Mesendoderm (in vitro differentiated cells): Measurements from ENCODE around the gene LYSMD1.
A peak's percentile ranks its signal among the peaks of the same experiment; 100 is the strongest.
"Not testable (repeated sequence)": the region's sequence is repeated elsewhere in the genome, so short reads cannot be mapped to it uniquely, and the experiment has no call there.

ENCODE experiments used
- DNase-seq: peaks from one replicate; pipeline ENCODE4 v3.0.0; 2013
- H2AK5ac ChIP-seq: 2 replicates; pipeline ENCODE4 v1.6.1; 2013; ENCODE audit warnings: low read length, inconsistent platforms
- H2BK120ac ChIP-seq: 2 replicates; pipeline ENCODE4 v1.6.1; 2013; ENCODE audit warnings: low read depth, mild to moderate bottlenecking, low read length, moderate library complexity, mixed read lengths
- H2BK15ac ChIP-seq: replicated peaks from 2 replicates; pipeline ENCODE4 v1.6.1; 2013; ENCODE audit warnings: low read depth, mild to moderate bottlenecking, moderate library complexity
- H2BK5ac ChIP-seq: 2 replicates; pipeline ENCODE4 v1.6.1; 2013; ENCODE audit warnings: low read length, inconsistent platforms
- H3K18ac ChIP-seq: 2 replicates; pipeline ENCODE4 v1.6.1; 2013; ENCODE audit warnings: mild to moderate bottlenecking, low read length, mixed read lengths
- H3K23ac ChIP-seq: one replicate; pipeline ENCODE4 v1.6.1; 2013; ENCODE audit warnings: low read length
- H3K27ac ChIP-seq: 2 replicates; pipeline ENCODE4 v1.5.1; 2013; ENCODE audit warnings: low read depth, mild to moderate bottlenecking, inconsistent platforms, low read length, moderate library complexity
- H3K27me3 ChIP-seq: 2 replicates; pipeline ENCODE4 v1.6.1; 2013; ENCODE audit warnings: low read length, control low read depth, mild to moderate bottlenecking, inconsistent platforms; ENCODE audit not compliant: insufficient read depth, poor library complexity
- H3K36me3 ChIP-seq: 2 replicates; pipeline ENCODE4 v1.6.1; 2013; ENCODE audit warnings: low read length, inconsistent platforms; ENCODE audit not compliant: control insufficient read depth, insufficient read depth
- H3K4ac ChIP-seq: one replicate; pipeline ENCODE4 v1.6.1; 2013; ENCODE audit warnings: low read depth, mild to moderate bottlenecking, low read length, moderate library complexity
- H3K4me1 ChIP-seq: 2 replicates; pipeline ENCODE4 v1.6.1; 2013; ENCODE audit warnings: low read depth, low read length, inconsistent platforms; ENCODE audit not compliant: control insufficient read depth
- H3K4me2 ChIP-seq: 2 replicates; pipeline ENCODE4 v1.6.1; 2013; ENCODE audit warnings: low read length
- H3K4me3 ChIP-seq: 2 replicates; pipeline ENCODE4 v1.5.1; 2013; ENCODE audit warnings: mild to moderate bottlenecking, low read length
- H3K56ac ChIP-seq: one replicate; pipeline ENCODE4 v1.6.1; 2013; ENCODE audit warnings: low read length
- H3K79me1 ChIP-seq: 2 replicates; pipeline ENCODE4 v1.6.1; 2013; ENCODE audit warnings: low read length, inconsistent platforms
- H3K79me2 ChIP-seq: 2 replicates; pipeline ENCODE4 v1.6.1; 2013; ENCODE audit warnings: mild to moderate bottlenecking, low read length; ENCODE audit not compliant: control insufficient read depth, insufficient read depth
- H3K9ac ChIP-seq: 2 replicates; pipeline ENCODE4 v1.6.1; 2013; ENCODE audit warnings: low read length, inconsistent platforms
- H4K5ac ChIP-seq: one replicate; pipeline ENCODE4 v1.6.1; 2013; ENCODE audit warnings: low read length
- H4K8ac ChIP-seq: one replicate; pipeline ENCODE4 v1.6.1; 2013; ENCODE audit warnings: low read depth, mild to moderate bottlenecking, control low read depth, low read length, moderate library complexity
- WGBS: extraction: QIAGEN DNeasy Blood & Tissue Kit; methylation state at CpG from one replicate; pipeline ENCODE4 v1.1.7; 2013; ENCODE audit warnings: low lambda C conversion rate, missing lambda C conversion rate; ENCODE audit not compliant: insufficient coverage; ENCODE audit errors: extremely low coverage; 5-methylcytosine and 5-hydroxymethylcytosine counted together

LYSMD1 gene

DNA sequence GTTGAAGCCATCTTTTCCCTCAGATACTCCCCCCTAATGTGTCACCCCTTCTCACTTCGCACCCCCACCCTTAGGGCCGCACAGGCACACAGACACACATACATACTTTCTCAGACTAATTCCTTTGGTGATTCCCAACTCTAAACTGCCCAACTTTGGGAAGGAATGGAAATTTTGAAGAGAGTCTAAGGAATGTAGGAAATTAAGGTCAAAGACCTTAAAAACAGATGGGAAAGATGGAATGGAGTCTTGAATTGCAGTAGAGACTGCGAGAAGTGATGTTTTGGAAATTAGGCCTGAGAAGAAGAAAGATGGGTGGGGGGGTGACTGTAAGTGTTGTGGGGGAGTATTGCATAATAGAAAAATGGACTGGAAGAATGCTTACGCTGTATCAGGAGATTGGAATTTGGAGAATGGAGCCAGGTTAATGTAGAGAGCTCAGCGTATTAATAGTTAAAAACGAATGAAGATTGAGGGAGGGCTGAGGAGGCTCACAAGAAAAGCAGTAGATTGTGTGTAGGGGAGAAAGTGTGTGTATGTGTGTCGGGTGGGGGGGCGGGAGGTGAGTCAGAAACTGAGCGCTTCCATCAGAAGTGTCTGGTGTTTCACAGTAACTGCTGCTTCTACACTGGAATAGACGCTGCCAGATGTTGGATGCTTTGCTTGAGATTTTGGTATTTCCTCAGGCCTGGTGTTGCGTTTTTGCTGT is 34.3 kb upstream of the LYSMD1 start:
- Histone ChIP-seq H2BK15ac (no peak overlapping the region), H3K9ac (peak overlapping the region; percentile 100), H3K23ac (peak overlapping the region; percentile 66), H3K36me3 (peaks cover 1% of the 10 kb centered on the region), H3K27me3 (no peaks in the 10 kb centered on the region), H2AK5ac (no peak overlapping the region), H4K8ac (no peak overlapping the region), H4K5ac (no peak overlapping the region), H3K4ac (no peak overlapping the region), H3K27ac (no peak overlapping the region), H3K18ac (no peak overlapping the region), H3K79me2 (peaks cover 56% of the 10 kb centered on the region), H3K4me3 (peak overlapping the region; percentile 98), H3K79me1 (peaks cover 2% of the 10 kb centered on the region), H2BK5ac (no peak overlapping the region), H2BK120ac (no peak overlapping the region), H3K4me1 (no peaks in the 10 kb centered on the region), H3K56ac (peak overlapping the region; percentile 100), H3K4me2 (peak overlapping the region; percentile 98)
- WGBS: no CpG with 5 or more reads among the region's 11 CpGs
- peak; percentile 46 for DNase-seq

DNA sequence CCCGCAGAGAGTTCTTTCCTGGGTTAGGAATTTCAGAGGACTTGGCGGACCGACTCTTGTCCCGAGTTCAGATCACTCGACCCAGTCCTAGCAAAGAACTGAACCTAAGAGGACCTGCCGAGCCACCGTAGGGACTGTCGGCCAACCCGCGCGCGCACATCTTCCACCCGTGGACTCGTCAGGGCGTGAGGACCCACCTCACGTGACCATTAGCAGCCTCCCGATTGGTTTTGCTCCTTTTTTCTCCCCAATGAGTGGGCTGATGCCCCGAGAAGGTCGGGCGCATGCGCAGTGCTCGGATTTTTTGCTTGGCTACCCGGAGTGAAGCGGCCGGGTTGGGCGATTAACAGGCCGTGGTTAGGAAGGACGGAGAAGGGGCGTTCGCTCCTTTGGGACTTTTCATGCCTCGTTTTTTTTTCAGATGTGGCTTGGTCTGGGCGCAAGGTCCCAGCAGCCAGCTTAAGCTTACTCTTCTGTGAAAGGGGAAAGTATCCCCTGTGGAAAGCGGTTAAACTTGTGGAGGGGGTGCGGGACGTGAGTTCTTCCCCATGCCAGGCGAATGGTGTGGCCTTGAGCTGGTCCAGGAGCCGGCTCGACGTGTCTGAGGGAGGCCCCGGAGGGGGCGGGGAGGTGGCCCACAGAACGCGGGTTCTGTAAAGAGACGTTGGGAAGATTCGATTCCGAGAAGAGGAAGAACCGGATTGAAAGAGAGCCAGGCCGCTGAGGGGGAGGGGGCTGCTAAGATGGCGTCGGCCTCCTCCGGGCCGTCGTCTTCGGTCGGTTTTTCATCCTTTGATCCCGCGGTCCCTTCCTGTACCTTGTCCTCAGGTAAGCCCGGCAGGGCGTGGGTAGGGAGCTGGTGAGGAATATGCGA is 32.8 kb upstream of the LYSMD1 start, which contains the start of gene PIP5K1A:
Gene PIP5K1A (plus strand): TSS at position 299 of the 874 bp plus-strand sequence. CDS start 445 bp downstream, at position 744.
- peak within 1 kb of the TSS; percentile 32 for H3K27ac ChIP-seq
- H3K4me2 ChIP-seq: peak within 1 kb of the TSS; percentile 98
- peak within 1 kb of the TSS; percentile 80 for H2BK5ac ChIP-seq
- no CpG with 5 or more reads among the region's 60 CpGs for WGBS
- DNase-seq: peak; percentile 98
- peak within 1 kb of the TSS; percentile 99 for H3K23ac ChIP-seq
- H3K56ac ChIP-seq: peak within 1 kb of the TSS; percentile 100
- H4K8ac ChIP-seq: no peak within 1 kb of the TSS
- peak within 1 kb of the TSS; percentile 100 for H3K9ac ChIP-seq
- H3K79me2 ChIP-seq: peaks cover 43% of the 10 kb centered on the region
- H3K36me3 ChIP-seq: no peaks in the 10 kb centered on the region
- H2AK5ac ChIP-seq: peak within 1 kb of the TSS; percentile 79
- no peak within 1 kb of the TSS for H4K5ac ChIP-seq
- no peaks in the 10 kb centered on the region for H3K27me3 ChIP-seq
- H3K79me1 ChIP-seq: peaks cover 2% of the 10 kb centered on the region
- peak within 1 kb of the TSS; percentile 98 for H3K4me3 ChIP-seq
- no peak within 1 kb of the TSS for H2BK15ac ChIP-seq
- no peaks in the 10 kb centered on the region for H3K4me1 ChIP-seq
- no peak within 1 kb of the TSS for H2BK120ac ChIP-seq
- peak within 1 kb of the TSS; percentile 63 for H3K18ac ChIP-seq
- H3K4ac ChIP-seq: peak within 1 kb of the TSS; percentile 89

GRCh38 chr1:151197863-151198253 is 32.2 kb upstream of the LYSMD1 start:
- WGBS: no CpG with 5 or more reads among the region's 10 CpGs
- Histone ChIP-seq H4K5ac (no peak overlapping the region), H3K9ac (peak overlapping the region; percentile 53), H3K79me2 (peaks cover 40% of the 10 kb centered on the region), H3K4me2 (peak overlapping the region; percentile 45), H2BK15ac (no peak overlapping the region), H3K36me3 (no peaks in the 10 kb centered on the region), H3K27ac (no peak overlapping the region), H3K79me1 (no peaks in the 10 kb centered on the region), H2BK5ac (no peak overlapping the region), H2AK5ac (no peak overlapping the region), H3K4ac (no peak overlapping the region), H4K8ac (no peak overlapping the region), H3K56ac (peak overlapping the region; percentile 61), H3K23ac (no peak overlapping the region), H3K4me1 (no peaks in the 10 kb centered on the region), H2BK120ac (no peak overlapping the region), H3K27me3 (no peaks in the 10 kb centered on the region), H3K4me3 (peak overlapping the region; percentile 33), H3K18ac (no peak overlapping the region)
- no peak for DNase-seq

DNA sequence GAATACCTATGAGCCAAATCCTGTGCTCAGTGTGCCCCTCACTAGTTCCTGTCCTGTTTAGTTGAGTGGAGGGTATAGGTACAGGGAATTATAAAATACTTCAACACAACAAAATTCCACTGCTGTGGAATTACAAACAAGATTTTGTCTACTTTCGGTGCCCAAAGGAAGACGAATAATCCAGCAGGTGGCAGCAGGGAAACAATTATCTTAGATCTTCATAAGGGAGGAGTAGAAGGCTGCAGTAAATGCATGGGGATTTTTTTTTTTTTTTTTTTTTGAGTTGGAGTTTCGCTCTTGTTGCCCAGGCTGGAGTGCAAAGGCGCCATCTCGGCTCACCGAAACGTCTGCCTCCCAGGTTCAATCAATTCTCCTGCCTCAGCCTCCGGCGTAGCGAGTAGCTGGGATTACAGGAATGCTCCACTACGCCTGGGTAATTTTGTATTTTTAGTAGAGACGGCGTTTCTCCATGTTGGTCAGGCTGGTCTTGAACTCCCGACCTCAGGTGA is 30.6 kb upstream of the LYSMD1 start:
- Histone ChIP-seq H3K27me3 (no peaks in the 10 kb centered on the region), H3K4me2 (no peak overlapping the region), H3K79me2 (peaks cover 25% of the 10 kb centered on the region), H2BK5ac (no peak overlapping the region), H3K4me1 (no peaks in the 10 kb centered on the region), H3K36me3 (no peaks in the 10 kb centered on the region), H3K18ac (no peak overlapping the region), H4K5ac (no peak overlapping the region), H2BK120ac (no peak overlapping the region), H3K27ac (no peak overlapping the region), H2BK15ac (no peak overlapping the region), H4K8ac (no peak overlapping the region), H3K9ac (no peak overlapping the region), H3K23ac (no peak overlapping the region), H3K4me3 (no peak overlapping the region), H2AK5ac (no peak overlapping the region), H3K79me1 (no peaks in the 10 kb centered on the region), H3K4ac (no peak overlapping the region), H3K56ac (no peak overlapping the region)
- WGBS: no CpG with 5 or more reads among the region's 14 CpGs
- peak; percentile 76 for DNase-seq

GRCh38 chr1:151194894-151195594 is 29.3 kb upstream of the LYSMD1 start:
- not testable (repeated sequence) for H3K18ac ChIP-seq, H3K4me3 ChIP-seq, H3K4me2 ChIP-seq, H2AK5ac ChIP-seq, H4K8ac ChIP-seq, H3K27me3 ChIP-seq, H3K4ac ChIP-seq, H3K9ac ChIP-seq, H2BK120ac ChIP-seq, H2BK15ac ChIP-seq, H3K27ac ChIP-seq, H4K5ac ChIP-seq, H2BK5ac ChIP-seq, H3K56ac ChIP-seq, H3K79me1 ChIP-seq, H3K36me3 ChIP-seq, H3K23ac ChIP-seq, H3K4me1 ChIP-seq
- no CpG with 5 or more reads among the region's 17 CpGs for WGBS
- peak; percentile 62 for DNase-seq
- H3K79me2 ChIP-seq: peaks cover 16% of the 10 kb centered on the region
